Hematopoietic multipotent progenitor cell treated with erythropoietin and hydrocortisone succinate and interleukin-3 and kit ligand, for 15 days (in vitro differentiated cells): Measurements from ENCODE around the gene CAMK2G.

Source experiments
- DNase-seq: peaks from one replicate; pipeline ENCODE4 v3.0.0-alpha.2; 2015; ENCODE audit warnings: low spot score

Gene CAMK2G

DNA sequence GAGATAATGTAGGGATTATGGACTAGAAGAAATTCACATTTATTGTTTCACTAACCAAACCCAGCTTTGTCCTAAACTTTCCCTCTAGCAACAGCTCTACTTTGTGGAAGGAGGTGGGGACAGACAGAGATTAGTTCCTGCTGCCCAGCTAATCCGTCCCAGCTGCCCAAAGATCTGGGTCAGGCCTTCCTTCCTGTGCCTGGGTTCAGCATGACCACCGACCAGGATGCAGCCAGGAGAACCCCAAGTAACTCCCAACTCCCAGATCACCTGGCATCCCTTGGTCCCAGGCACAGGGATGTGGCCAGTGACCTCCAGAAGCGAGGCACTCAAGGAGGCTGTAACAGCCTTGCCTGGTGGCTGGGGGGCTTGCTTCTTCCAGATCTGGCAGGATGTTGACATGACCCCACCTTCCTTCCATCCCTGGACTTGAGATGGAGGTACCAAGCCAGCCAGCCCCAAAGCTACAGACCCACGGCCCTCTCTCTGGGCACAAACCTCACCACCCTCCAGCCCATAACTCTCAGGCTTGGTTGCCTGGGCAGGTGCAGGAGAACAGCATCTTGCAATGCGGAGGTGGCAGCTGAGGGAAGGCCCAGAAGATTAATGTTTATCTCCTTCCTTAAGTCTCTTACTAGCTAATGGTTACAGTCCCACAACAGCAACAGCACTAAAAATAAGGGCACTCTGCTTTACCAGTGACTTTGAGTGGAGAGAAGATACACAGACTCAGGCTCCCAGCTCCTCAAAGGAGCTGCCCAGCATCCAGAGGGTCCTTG, 11.1 kb downstream of the CAMK2G start:
- DNase-seq = no peak

DNA sequence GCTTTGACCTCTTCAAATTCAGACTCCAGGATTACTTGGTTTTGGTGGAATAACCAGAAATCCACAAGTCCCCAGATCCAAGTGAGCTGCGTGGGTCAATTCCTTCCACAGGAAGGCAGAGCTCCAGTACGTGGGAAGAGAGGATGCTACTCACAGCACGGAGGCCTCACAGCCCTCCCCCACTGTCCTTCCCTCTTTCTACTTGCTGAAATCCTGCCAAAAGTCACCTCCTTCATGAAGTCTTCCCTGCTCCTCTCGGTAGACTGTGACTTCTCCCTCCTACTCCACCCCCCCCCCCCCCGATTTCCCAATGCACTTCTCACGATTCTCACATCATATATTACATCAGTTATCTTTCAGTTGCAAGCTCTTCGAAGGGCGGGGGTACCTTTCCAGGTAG, 12.3 kb downstream of the CAMK2G start:
- DNase-seq = no peak

DNA sequence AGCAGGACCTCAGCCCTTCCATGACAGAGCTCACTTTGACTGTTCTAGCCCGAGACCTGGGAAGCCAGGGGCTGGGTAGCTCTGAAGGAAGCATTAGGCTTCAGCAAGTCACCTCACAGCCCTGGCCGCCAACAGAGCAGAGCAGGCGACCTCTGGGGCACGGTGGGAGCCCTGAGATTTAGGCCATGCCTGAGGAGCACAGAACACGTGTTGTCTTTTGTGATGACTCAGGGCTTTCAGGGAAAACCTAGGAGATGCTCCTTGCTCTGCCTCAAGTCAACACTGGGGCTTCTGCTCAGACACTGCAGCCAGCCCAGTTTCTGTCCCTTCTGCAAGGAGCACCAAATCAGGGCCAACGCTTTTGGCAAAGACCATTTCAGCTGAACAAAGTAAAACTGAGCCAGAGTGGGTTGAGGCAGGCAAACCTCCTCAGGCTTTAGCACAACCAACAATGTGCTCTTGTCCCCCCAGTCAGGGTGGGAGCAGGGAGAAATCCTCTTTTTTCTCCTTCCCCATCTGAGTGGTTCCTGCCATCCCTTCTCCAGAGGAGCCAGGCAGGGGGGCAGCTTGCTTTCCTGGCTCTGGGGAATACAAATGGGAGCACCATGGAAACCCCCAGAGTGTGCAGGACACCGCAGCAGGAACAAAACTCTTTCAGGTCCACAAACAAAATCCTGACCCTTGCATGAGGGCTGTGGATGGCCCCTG, 14.4 kb downstream of the CAMK2G start:
- DNase-seq = no peak

DNA sequence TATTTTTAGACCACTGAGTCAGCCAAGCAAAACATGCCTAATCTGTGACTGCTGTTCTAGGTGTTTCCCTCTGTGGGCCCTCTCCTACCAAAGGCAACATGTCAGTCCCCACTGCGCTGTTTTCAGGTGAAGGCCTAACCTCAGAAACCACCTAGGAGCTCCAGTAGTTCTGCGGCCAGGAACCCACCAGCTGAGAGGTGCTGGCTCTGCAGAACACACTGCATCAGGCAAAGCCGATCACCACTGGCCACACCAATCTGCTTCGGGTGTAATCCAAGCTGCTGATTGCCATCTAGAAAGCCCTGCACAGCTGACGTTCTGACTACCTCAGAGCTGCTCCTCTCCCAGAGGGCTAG, 14.9 kb downstream of the CAMK2G start:
- no peak for DNase-seq

DNA sequence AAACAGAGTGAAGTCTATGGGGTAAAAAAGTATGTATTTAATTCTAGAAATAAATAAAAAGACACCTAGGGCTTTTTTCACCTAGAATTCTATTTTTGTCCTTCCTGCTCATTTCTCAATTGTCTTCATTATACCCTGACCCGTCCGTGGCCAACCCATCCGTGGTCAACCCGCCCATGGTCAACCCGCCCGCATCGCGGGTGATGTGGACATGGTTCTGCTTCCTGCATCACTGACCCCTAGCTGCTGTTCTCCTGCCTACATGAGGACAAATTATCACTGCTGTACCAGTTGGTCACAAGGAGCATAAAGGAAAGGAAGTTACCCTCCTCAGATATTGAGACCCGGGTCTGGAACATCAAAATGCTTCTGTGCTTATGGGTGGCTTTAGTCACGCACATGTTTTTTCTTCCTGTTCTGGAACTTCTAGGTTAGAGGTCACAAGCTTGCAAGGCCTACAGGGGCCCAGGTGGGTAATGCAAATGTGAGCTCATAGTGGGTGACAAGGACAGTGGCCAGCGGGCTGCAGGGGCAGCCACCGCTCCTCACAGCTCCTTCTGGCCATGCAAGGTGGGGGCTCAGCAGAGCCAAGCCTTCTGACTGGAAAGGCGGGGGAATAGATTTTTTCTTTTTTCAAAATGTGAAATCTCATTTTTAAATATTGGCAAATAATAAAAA, 15.5 kb downstream of the CAMK2G start:
- no peak for DNase-seq

DNA sequence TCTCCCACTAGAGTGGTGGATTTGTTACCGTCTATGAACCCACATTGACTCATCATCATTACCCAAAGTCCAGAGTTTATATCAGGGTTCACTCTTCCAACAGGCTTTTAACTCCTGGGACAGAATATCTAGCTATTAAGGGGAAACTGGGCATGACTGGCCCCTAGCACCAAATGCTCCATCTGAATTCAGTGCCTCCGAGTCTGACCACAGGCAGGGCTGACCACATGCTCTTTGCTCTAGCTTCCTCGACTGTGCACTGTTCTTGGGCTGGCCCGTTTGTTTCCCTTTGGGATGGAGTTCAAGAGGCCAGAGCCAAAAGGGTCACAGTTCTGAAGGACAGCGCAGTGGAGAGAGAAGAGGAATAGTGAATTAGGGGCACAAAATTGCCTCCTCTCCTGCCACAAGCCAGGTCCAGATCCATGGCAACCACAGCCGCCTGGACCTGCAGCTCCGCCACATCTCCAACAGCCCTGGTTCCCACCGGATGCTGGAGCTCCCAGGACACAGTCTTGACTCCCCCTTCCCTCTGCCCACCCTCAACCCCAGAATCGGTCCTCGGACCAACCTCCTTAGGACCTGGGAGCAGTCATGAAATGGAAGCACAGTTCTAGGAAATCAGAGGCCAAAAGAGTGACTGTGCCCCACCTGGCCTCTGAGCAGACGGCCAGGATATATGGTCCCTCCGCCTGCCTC, 16.2 kb downstream of the CAMK2G start:
- DNase-seq = no peak

DNA sequence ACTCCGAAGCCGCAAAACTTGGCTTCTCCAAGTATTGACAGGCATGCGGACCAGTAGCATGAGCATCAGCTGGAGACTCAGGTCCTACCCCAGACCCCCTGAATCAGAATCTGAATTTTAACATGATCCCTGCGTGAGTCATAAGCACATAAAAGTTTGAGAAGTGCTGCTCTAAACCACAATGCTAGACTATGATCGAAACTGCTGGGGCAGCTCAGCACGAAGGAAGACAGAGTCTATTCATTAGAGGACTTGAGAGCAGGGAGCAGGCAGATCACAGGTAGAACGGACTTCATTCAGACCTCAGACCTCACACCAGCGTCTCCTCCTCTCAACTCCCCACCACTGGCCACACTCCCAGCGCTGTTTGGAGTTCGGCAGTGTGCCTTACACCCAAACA, 16.9 kb downstream of the CAMK2G start:
- DNase-seq = no peak

DNA sequence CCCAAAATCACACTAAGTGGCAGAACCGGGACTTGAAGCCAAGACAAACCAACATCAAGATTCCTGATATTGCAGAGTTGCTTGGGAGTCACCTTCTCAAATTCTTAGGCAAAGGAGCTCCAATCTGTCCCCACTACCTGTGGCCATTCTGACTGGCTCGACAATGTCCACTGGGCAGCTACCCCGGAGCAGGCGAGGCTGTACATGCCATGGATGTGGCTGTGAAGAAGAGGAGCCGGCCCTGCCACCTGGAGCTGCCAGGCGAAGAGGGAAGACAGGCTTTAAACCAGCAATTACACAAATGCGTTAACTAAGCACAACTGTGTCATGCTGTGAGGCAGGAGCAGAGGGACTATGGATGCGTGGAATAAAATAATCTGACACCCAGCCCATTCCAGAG, 18.1 kb downstream of the CAMK2G start:
- DNase-seq = no peak

DNA sequence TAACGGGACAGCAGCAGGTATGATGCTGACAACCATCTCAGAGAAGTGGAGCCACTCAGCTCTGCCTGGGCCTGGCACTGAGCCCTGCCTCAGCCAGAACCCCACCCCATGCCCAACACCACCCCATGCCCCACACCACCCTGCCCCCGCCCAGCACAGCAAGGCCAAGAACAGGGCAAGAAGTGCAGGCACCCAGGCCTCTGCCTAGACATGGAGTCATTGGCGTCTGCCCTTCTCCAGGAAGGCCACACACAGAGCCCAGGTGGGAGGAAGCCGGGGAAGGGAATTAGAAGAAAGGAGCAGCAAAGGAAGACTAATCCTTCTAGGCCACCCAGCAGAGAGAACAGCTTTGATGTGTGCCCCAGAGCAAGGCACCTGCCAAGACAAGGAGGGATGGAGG, 18.9 kb downstream of the CAMK2G start:
- DNase-seq = peak; percentile 32

DNA sequence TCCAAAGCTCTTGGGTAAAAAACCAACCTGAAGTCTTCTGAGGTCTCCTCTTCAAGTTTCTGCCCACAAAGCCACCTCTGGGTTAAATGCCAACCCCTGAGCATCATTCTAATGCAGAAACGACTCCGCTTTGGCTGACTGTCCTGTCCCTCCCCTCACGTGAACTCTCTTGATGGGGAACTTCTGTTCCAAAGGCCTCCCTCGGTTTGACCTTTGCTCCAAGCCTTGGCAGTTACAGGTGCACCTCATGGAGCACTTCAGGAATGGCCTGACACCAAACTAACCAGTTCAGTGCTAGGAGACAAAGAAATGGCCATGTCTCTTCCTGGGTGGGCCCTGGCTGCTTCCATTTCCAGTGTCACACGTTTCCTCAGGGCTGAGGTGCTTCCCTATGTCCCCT, 20.0 kb downstream of the CAMK2G start:
- DNase-seq = no peak

DNA sequence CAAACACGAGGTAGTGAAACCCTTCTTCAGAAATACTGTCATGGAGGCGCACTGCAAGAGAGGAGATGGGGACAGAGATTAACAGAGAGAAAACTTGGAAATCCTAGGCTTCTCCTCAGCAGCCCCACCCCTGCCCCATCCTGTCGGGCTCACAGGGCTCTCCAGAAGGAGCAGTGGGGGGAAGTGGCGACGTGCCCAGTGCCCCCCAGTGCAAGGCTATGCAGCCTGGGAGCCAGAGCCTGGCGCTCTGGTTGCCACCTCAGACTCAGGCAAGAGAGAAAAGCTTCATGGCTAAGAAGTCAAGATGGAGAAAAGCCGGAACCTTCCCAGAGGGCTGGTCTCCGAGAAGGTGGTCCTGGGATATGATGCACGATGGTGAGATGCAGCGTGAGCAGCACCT, 21.2 kb downstream of the CAMK2G start:
- DNase-seq = no peak

DNA sequence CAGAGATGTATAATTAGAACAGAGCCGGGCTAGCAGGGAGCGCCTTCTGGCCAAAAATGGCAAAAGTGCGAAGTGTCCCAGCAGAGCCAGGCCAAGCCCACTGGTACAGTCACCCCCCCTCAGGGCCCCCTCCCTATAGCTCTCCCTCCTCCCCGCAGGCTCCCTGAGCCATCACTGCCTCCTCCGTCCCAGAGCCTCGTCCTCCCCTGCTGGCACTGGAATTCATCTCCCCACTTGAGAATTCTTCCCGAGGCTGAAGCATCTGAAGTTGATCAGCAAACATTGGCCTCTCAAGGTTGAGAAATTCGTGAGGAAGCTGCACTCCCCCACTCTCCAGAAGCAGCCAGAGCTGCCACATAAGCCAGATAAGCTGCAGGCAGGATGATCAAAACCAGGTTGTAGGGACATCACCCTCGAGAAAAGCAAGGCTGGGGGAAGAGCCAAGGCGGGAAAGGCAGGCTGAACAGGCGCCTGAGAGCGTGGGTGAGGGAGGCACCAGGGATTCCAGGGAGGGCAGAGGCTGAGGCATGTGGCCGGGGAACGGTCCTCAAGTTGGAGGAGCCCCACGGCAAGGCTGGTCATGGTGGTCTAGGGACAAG, 23.4 kb downstream of the CAMK2G start:
- no peak for DNase-seq

DNA sequence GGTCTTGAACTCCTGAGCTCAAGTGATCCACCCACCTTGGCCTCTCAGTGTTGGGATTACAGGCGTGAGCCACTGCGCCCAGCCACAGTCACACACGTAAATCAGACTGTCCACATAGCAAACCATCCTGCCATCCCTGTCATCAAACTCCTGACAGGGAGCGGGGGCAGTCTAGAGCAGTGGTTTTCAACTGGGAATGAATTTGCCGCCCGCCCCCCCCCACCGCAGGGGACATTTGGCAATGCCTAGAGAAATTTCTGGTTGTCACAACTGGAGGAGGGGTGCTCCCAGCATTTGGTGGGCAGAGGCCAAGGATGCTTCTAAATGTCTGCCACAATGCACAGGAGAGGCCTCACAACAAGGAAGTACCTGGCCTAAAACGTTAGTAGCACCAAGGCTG, 24.1 kb downstream of the CAMK2G start:
- DNase-seq = no peak

DNA sequence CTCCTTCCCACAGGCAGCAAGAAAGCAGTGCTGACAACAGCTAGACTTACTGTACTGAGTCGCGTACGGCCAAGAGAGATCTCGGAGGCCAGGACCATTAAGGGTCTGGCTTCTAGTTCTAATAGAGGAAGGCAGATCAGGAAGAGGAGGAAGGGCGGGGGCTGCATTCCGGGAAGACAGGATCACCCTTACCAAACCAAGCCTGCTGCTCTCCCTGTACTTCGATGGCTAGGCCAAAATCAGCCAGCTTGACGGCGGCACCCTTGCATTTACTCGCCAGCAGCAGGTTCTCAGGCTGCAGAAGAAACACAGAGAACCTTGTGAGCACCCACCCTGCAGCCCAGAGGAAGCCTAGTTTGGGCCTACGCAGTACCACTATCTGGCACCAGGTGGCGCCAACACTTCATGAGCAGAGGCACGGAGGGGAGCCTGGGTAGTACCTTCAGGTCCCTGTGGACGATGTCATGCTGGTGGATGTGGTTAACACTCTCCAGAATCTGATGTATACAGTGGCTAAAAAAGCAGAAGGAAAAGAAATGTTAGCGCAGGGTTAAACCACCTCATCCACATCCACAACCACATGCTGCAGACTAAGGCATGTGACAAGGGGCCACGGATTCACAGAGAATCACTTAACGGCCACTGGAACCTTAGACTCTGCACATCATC, 25.4 kb downstream of the CAMK2G start:
- peak; percentile 86 for DNase-seq

DNA sequence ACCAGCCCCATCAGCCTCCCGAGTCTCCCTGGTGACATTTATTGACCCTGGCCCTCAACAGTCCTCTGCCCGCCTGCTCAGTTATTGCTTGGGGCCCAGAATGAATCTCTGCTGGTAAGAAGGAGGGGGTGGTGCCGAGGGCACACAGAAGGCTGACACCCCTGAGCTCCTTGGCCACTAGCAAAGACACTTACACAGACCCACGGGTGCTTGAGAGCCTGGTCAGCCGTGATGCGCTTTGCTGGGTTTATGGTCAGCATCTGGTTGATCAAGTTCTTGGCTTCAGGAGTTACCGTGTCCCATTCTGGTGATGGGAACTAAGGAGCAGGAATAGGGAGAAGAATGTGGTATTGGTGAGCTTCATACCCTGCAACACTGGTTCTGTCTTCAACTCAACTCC, 27.3 kb downstream of the CAMK2G start:
- DNase-seq = no peak

DNA sequence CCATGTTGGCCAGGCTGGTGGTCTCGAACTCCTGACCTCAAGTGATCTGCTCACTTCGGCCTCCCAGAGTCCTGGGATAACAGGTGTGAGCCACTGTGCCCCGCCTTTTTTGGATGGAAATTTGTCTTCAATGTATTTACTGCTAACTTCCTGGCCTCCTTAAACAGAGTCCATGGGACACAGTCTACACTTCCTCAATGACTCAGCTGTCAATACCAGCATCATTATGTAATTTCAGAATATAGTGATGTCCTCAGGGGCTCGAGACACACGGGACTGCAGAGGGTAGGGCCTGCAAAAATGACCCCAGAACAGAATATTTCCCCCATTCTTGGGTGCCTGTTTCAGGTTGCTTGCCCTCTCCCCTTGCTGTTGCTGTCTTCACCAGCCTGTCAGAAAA, 31.1 kb downstream of the CAMK2G start:
- no peak for DNase-seq

DNA sequence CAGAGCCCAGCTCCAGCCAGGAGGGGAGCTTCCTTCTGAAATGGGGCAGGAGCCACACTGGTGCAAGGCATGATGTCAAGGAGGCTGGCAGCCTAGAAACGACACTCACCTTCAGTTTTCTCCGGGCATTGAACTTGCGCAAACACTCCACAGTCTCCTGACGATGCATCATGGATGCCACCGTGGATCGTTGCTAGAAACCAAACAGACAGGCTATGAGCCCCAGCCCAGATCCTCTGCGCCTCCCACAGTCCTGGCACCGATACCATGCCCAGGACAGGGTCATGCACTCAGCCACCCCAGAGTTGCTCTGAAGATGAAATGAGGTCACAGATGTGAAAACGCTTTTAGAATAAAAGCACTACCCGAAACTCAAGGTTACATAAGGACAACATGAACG, 32.0 kb downstream of the CAMK2G start:
- no peak for DNase-seq

DNA sequence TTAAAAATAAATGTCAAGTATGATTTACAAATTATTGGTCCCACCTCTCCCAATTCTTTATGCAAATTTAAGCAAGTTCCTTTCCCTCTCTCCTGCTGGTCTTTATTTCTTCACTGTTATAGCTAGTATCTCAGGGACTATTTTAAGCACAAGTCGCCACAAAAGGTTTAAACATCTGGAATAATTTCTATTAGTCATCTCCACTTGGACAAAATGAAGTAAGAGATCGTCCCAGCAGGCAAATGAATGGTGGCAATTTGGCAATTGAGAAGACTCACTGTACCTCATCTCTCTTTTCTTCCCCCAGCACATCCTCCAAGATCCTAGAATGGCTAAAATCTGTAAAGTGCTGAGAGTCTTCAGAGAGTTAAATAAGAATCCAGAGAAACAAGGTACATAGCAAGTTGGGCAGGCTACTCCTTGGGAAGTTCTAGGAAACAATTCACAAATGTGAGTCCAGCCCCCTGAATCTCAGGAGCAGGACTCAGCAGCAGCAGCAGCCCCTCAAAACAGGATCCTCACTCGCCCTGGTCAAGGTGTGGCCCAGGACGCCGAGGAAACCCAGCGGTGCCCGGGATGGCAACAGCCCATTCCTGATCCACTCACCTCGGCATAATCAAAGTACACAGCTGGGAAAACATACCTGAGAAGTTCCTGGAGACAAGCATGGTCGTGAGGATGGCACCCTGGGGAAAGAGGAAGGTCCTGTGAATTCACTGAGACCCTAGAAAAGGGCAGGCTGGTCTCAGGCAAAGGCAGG, 32.6 kb downstream of the CAMK2G start:
- DNase-seq = no peak

DNA sequence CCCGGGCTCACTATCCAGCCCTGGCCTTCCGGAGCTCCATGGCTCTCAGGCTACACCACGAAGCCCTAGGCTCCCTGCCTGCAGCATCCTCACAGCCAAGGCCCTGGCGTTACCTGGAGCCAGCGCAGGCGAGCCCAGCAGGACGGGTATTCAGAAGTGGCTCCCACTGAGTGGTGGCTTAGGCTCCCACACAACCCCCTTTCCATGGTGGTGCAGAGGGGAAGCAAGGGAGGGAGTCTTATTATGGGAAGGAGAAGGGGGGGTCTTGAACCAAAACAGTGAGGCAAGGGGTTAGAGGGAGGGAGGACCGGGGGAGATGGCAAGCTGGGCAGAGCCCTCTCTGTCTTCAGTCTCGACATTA, 33.3 kb downstream of the CAMK2G start:
- DNase-seq = no peak

DNA sequence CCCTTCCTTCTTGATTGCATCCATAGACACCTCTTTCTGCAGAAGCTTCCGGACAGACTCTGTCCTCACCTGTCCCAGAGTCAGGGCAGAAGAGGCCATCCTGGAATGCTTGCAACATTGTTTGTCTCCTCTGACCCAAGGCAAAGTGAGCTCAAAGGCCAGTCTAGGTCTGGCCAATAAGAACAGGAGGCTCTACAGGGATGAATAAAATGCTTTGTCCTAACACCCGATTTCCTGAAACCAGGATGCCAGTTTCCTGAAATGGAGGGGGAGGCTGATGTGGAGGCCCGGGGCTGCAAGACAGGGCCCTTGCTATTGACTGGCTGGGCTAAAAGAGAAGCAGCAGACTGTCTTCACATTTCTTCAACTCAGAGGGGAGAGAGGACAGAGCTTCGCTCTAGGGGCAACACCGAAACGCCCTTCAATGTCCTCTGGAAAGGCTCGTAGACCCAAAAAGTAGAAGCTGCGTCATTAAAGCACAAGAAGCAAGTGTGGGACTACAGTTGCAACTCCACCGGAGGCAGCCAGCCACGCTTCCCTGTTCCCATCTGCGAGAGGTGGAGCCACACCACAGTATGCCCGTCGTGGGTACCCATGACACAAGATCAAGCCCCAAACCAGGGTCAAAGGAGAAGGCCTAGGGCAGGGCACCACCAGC, 33.8 kb downstream of the CAMK2G start:
- DNase-seq = no peak

DNA sequence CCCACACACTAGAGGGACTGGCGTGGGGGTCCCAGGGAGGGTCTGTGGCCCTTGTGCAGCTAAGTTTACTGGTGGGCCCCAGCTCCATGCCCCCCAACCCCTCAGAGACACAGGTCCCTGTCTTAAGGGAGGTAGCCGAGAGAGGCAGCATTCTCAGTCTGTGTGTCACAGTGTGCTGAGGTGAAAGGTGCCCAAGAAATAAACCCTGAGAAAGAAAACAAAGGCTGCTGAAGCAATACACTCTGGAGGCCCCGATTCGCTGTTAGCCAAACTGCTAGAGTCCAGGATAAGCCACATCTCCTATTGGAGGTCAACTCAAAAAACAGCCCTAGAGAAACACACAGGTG, 34.3 kb downstream of the CAMK2G start:
- no peak for DNase-seq
